Renal pelvis (tissue), 4 donors: ENCODE measurements around the gene NAT14. TPM values are rescaled to one million over a fixed set of nuclear protein-coding genes. Genes with fewer than 3 reads are reported as not detected.
"Not testable (repeated sequence)": the region's sequence is repeated elsewhere in the genome, so short reads cannot be mapped to it uniquely, and the experiment has no call there.

ENCODE experiments used
- DNase-seq: peaks from one replicate; pipeline ENCODE4 v3.0.0-alpha.2; 2013
- polyA plus RNA-seq, 3 donors: library from polyadenylated mRNA; unstranded; fragments of 120-200 nt; gene quantifications; one replicate each; pipeline ENCODE4 v1.2.1, GENCODE V29; 2013; ENCODE audit not compliant: insufficient read length in 3 of 3

NAT14 gene
- polyA plus RNA-seq, 3 donors, result 45.7 to 58.9 (median 58.8) TPM

DNA sequence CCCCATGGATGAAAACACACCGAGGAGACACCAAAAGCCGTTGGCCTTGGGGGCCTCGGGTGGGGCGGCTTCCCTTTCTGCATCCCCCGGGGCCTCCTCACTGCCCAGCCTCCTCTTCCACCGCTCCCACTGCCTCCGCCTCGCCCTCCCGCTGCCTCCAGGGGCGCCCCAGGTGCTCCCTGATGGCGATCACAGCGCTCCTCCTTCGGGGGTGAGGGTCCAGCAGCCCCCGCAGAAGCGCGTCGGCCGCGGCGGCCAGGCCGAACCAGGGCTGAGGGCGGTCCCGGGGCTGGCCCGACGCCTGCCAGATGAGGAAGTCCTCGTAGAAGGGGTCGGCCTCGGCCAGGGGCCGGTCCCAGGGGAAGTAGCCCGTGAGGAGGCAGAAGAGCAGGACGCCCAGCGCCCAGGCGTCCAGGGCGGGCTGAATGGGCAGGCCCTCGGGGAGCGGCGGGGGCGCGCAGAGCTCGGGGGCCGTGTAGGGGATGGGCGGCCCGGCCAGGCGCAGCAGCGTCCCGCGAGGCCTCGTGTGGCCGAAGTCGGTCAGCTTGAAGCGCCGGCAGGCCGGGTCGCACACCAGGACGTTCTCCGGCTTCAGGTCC lies 44.7 kb downstream of the NAT14 start:
- DNase-seq, result no peak

DNA sequence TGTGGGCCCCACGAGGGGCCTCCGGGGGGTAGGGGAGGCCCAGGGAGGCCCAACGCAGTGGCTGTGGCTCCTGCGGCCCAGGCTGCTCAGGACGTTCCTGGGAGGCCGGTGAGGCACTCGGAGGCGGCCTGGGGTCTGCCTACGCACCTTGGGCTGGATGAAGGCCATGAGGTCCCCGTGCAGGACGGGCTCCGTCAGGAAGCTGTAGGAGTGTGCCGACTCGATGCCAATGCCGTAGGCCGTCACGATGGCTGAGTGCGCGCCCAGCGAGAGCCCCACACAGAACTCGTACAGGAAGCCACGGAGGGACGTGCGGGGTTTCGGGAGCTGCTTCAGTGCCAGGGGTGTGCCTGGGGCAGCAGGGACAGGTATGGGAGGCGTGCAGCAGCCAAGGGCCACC lies 46.0 kb downstream of the NAT14 start:
- no peak for DNase-seq

DNA sequence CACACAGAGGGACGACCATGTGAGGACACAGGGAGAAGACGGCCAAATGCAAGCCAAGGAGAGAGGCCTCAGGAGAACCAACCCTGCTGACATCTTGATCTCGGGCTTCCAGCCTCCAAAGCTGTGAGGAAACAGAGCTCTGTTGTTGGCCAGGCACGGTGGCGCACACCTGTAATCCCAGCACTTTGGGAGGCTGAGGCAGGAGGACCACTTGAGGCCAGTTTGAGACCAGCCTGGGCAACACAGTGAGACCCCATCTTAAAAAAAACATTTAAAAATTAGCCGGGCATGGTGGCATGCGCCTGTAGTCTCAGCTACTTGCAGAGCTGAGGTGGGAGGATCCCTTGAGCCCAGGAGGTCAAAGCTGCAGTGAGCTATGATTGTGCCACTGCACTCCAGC lies 49.3 kb downstream of the NAT14 start:
- DNase-seq, result not testable (repeated sequence)

DNA sequence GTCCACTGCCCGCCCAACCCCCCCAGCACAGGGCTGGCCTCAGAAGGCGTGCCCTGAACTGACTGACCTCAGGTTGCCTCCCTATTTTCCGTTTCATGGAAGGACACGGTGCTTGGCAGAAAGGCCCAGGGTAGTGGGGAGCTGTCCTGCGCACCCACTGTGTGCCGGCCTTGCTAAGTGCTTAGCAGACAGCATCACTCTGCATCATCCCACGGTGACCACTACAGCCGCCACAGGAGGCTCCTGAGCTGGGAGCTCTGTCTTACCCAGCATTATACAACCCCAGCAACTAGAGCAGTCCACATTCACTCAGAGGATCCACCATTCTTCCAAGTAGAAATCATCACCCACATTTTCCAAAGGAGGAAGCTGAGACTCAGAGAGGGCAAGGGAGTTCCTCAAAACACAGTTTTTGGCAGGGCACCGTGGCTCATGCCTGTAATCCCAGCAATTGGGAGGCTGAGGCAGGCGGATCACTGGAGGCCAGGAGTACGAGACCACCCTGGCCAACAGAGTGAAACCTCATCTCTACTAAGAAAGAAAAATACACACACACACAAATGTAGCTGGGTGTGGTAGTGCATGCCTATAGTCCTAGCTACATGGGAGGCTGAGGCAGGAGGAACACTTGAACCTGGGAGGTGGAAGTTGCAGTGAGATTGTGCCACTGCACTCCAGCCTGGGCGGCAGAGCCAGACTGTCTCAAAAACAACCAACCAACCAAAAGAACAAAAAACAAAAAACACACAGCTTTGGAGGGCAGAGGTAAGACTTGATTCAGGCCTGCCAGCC lies 50.4 kb downstream of the NAT14 start:
- no peak for DNase-seq

DNA sequence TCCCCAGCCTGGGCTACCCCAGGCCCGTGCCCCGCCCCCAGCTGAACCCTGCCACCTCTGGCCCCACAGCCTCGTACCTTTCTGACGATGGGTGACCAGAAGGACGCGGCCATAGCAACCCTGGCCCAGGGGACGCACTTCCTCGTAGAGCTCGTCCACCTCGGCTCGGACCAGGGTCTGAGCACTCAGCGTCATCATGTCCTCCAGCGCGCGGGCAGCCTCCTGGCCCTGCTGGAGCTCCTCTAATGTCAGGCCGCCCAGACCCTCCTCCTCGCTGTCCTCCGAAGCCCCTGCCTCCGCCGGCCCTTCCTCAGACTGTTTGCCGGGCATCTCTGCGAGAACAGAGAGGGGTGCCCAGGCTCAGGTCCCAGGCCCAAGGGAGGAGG lies 51.0 kb downstream of the NAT14 start:
- no peak for DNase-seq

DNA sequence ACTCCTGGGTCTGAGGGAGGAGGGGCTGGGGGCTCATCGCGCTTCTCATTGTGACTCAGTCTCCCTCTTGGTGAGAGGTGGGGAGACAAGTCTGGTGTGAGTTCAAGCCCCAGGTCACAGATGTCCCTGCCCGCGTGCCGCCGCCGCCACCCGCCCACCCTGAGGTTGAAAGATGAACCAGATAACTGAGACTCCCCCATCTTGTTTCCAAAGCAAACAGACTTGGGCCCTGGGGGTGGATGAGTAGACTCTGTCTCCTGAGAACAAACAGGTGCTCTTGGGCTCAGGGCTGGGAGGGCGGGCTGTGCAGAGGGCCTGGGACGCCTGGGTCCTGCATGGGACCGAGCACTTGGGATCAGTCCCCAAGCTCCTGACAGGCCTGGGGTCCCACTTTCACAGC lies 51.4 kb downstream of the NAT14 start:
- DNase-seq, result peak; percentile 52

Other genes with a start within 250 kb of the NAT14 start
- 10 to 100 TPM; 48.3 to 52.8 (median 52.6) TPM for gene PPP6R1, start 226.2 kb upstream of the NAT14 start, polyA plus RNA-seq
- gene HSPBP1, start 205.1 kb upstream of the NAT14 start, polyA plus RNA-seq, result 10 to 100 TPM; 36.4 to 49.5 (median 42.5) TPM
- 10 to 100 TPM; 11.5 to 18.7 (median 16.5) TPM for gene BRSK1, start 201.2 kb upstream of the NAT14 start, polyA plus RNA-seq
- gene TMEM150B, start 159.8 kb upstream of the NAT14 start, polyA plus RNA-seq, result 1 to 10 TPM; 1.4 to 1.6 (median 1.6) TPM
- 10 to 100 TPM; 21.5 to 37.2 (median 33.0) TPM for gene KMT5C, start 145.3 kb upstream of the NAT14 start, polyA plus RNA-seq
- 1 to 10 TPM in 2 of 3 donors, under 1 TPM in 1; 0.97 to 2.0 (median 1.3) TPM for gene COX6B2, start 130.5 kb upstream of the NAT14 start, polyA plus RNA-seq
- under 1 TPM; 0.13 to 0.31 (median 0.14) TPM for gene GARIN5B, start 121.9 kb upstream of the NAT14 start, polyA plus RNA-seq
- gene IL11, start 114.7 kb upstream of the NAT14 start, polyA plus RNA-seq, result 1 to 10 TPM; 1.2 to 2.0 (median 1.5) TPM
- under 1 TPM; 0.41 to 0.81 (median 0.55) TPM for gene TMEM190, start 108.4 kb upstream of the NAT14 start, polyA plus RNA-seq
- 1 to 10 TPM in 1 of 3 donors, under 1 TPM in 2; 0.61 to 1.2 (median 0.91) TPM for gene TMEM238, start 100.9 kb upstream of the NAT14 start, polyA plus RNA-seq
- 1,000 to 10,000 TPM; 1,015 to 1,277 (median 1,113) TPM for gene RPL28, start 99.3 kb upstream of the NAT14 start, polyA plus RNA-seq
- gene UBE2S, start 77.4 kb upstream of the NAT14 start, polyA plus RNA-seq, result 10 to 100 TPM; 45.2 to 74.8 (median 57.4) TPM
- gene SHISA7, start 41.9 kb upstream of the NAT14 start, polyA plus RNA-seq, result under 1 TPM; 0.10 to 0.31 (median 0.26) TPM
- 10 to 100 TPM; 42.6 to 52.1 (median 50.0) TPM for gene ISOC2, start 23.5 kb upstream of the NAT14 start, polyA plus RNA-seq
- not detected for gene C19orf85, start 20.4 kb upstream of the NAT14 start, polyA plus RNA-seq
- 1 to 10 TPM; 5.1 to 6.8 (median 5.2) TPM for gene ZNF628, start 8.6 kb upstream of the NAT14 start, polyA plus RNA-seq
- gene SSC5D, start 3.2 kb downstream of the NAT14 start, polyA plus RNA-seq, result 1 to 10 TPM; 1.6 to 4.1 (median 2.1) TPM
- 1 to 10 TPM in 2 of 3 donors, under 1 TPM in 1; 0.99 to 2.3 (median 1.5) TPM for gene SBK2, start 51.9 kb downstream of the NAT14 start, polyA plus RNA-seq
- gene SBK3, start 60.4 kb downstream of the NAT14 start, polyA plus RNA-seq, result under 1 TPM in 2 of 3 donors, not detected in 1; 0.11 to 0.44 TPM
- 10 to 100 TPM; 21.5 to 23.7 (median 22.9) TPM for gene ZNF579, start 95.7 kb downstream of the NAT14 start, polyA plus RNA-seq
- 10 to 100 TPM; 25.2 to 27.9 (median 25.6) TPM for gene FIZ1, start 114.3 kb downstream of the NAT14 start, polyA plus RNA-seq
- gene ZNF524, start 115.1 kb downstream of the NAT14 start, polyA plus RNA-seq, result 10 to 100 TPM; 10.5 to 13.2 (median 12.4) TPM
- 10 to 100 TPM in 2 of 3 donors, 1 to 10 TPM in 1; 9.9 to 13.5 (median 11.6) TPM for gene ZNF865, start 120.5 kb downstream of the NAT14 start, polyA plus RNA-seq
- gene ZNF784, start 139.4 kb downstream of the NAT14 start, polyA plus RNA-seq, result 10 to 100 TPM; 13.6 to 15.9 (median 13.9) TPM
- 10 to 100 TPM; 55.8 to 60.5 (median 57.3) TPM for gene ZNF580, start 155.8 kb downstream of the NAT14 start, polyA plus RNA-seq
- gene ZNF581, start 158.5 kb downstream of the NAT14 start, polyA plus RNA-seq, result 10 to 100 TPM; 28.3 to 35.1 (median 32.8) TPM
- gene CCDC106, start 163.0 kb downstream of the NAT14 start, polyA plus RNA-seq, result 10 to 100 TPM; 28.0 to 30.2 (median 28.2) TPM
- 100 to 1,000 TPM; 198 to 235 (median 219) TPM for gene U2AF2, start 169.8 kb downstream of the NAT14 start, polyA plus RNA-seq
- 100 to 1,000 TPM; 123 to 173 (median 140) TPM for gene EPN1, start 190.0 kb downstream of the NAT14 start, polyA plus RNA-seq